HepG2 (cell line): Measurements from ENCODE around the gene C11orf42. TPM values are rescaled to one million over a fixed set of nuclear protein-coding genes. Genes with fewer than 3 reads are reported as not detected.

Source experiments
- ATAC-seq: fragments of 200-7000 bp; cut with Tn5 transposase; 3 replicates; pipeline ENCODE4 v1.9.1; 2020; ENCODE audit warnings: mild to moderate bottlenecking, moderate library complexity
- Bru-seq: library from RNA; stranded (reverse); fragments of 400-500 nt; gene quantifications from one replicate; lab custom pipeline; 2021; lab: Mats Ljungman, UMichigan
- BruChase-seq, 2 experiments: library from RNA; stranded (reverse); fragments of 400-500 nt; gene quantifications; one replicate each; lab custom pipeline; 2021; lab: Mats Ljungman, UMichigan
- BruUV-seq: library from RNA; stranded (reverse); fragments of 400-500 nt; replicated peaks from 2 replicates; lab custom pipeline; 2021; lab: Mats Ljungman, UMichigan
- CTCF ChIA-PET: fragments of 300-600 bp; formaldehyde crosslinking; extraction: SDS; loops from one replicate; lab custom pipeline; 2021; ENCODE audit warnings: low total read pairs, inconsistent platforms, low intra/inter-chr PET ratio; lab: Yijun Ruan, JAX
- POLR2A ChIA-PET: fragments of 350-600 bp; sonication (Branson Sonifier 250); formaldehyde crosslinking; loops from one replicate; lab custom pipeline; 2020; ENCODE audit warnings: antibody characterized with exemption, inconsistent platforms; lab: Yijun Ruan, JAX
- DNase-seq: peaks from one replicate; pipeline ENCODE4 v3.0.0-alpha.2; 2015; ENCODE audit warnings: low spot score
- FAIRE-seq: peaks from 3 replicates; lab custom pipeline; 2011; peaks lifted over from hg19 to GRCh38; lab: Jason Lieb, UNC
- H2AFZ ChIP-seq: one replicate; pipeline ENCODE4 v1.6.1; 2011; ENCODE audit warnings: low read length, inconsistent platforms
- H3K27ac ChIP-seq: fragments of 300-600 bp; 3 replicates; pipeline ENCODE4 v1.8.0; 2011; ENCODE audit warnings: mixed run types, mild to moderate bottlenecking, mixed read lengths, low read length, inconsistent platforms; ENCODE audit not compliant: insufficient read depth; ENCODE audit errors: extremely low read length
- H3K27me3 ChIP-seq, 2 experiments: fragments of 200-600 bp in 1 of 2; 2 replicates in 1 of 2; 3 replicates in 1 of 2; pipeline versions ENCODE4 v1.6.0 to v1.8.0; 2011; ENCODE audit warnings: low read length in 2 of 2, mild to moderate bottlenecking in 2 of 2, moderate library complexity in 2 of 2, inconsistent platforms in 1 of 2; ENCODE audit not compliant: insufficient read depth in 2 of 2, control insufficient read depth in 1 of 2
- H3K36me3 ChIP-seq, 2 experiments: fragments of 200-600 bp in 1 of 2; replicated peaks in 1 of 2; 2 replicates in 1 of 2; 3 replicates in 1 of 2; pipeline versions ENCODE4 v1.5.1 to v1.8.0; 2011; ENCODE audit warnings: low read length in 2 of 2, inconsistent platforms in 1 of 2; ENCODE audit not compliant: insufficient read depth in 2 of 2, control insufficient read depth in 1 of 2
- H3K4me1 ChIP-seq: 2 replicates; pipeline ENCODE4 v1.5.1; 2012; ENCODE audit warnings: low read length, inconsistent platforms; ENCODE audit not compliant: insufficient read depth
- H3K4me2 ChIP-seq: 2 replicates; pipeline ENCODE4 v1.6.0; 2011; ENCODE audit warnings: low read depth, low read length, inconsistent platforms
- H3K4me3 ChIP-seq, 3 experiments: fragments of 200-600 bp in 1 of 3; sonication (generic), shearing (Covaris generic) in 1 of 3; replicated peaks in 1 of 3; 2 replicates each; pipeline ENCODE4 v1.5.1; 2011 to 2016; ENCODE audit warnings: low read length in 3 of 3, inconsistent platforms in 2 of 3, low read depth in 2 of 3, mild to moderate bottlenecking in 2 of 3, control low read depth in 1 of 3, mixed read lengths in 1 of 3; ENCODE audit not compliant: insufficient read depth in 1 of 3
- H3K79me2 ChIP-seq: one replicate; pipeline ENCODE4 v1.6.1; 2011; ENCODE audit warnings: low read length, inconsistent platforms; ENCODE audit not compliant: insufficient read depth
- H3K9ac ChIP-seq: 2 replicates; pipeline ENCODE4 v1.6.0; 2011; ENCODE audit warnings: mild to moderate bottlenecking, low read depth, low read length, inconsistent platforms; ENCODE audit not compliant: insufficient read depth
- H3K9me3 ChIP-seq: 2 replicates; pipeline ENCODE4 v1.5.1; 2012; ENCODE audit warnings: mild to moderate bottlenecking, low read length
- H4K20me1 ChIP-seq: 2 replicates; pipeline ENCODE4 v1.6.0; 2011; ENCODE audit warnings: inconsistent platforms, mild to moderate bottlenecking, low read length, moderate library complexity; ENCODE audit not compliant: insufficient read depth
- CENPT ChIP-seq: sonication (generic); formaldehyde crosslinking; IDR thresholded peaks from 2 replicates; pipeline ENCODE4 v1.8.0; 2022; ENCODE audit warnings: low read depth, mild to moderate bottlenecking, moderate library complexity, missing genetic modification reagents
- NBN ChIP-seq: fragments of 450-650 bp; conservative IDR thresholded peaks from 2 replicates; pipeline ENCODE4 v1.6.1; 2017
- WGBS: methylation state at CpG from one replicate; pipeline ENCODE4 v1.1.6; 2017; ENCODE audit warnings: low lambda C conversion rate; 5-methylcytosine and 5-hydroxymethylcytosine counted together
- in situ Hi-C: cut with HindIII; loops from 2 replicates; pipeline ENCODE4 v1.10.0; 2017; ENCODE audit warnings: low pct_unique_long_range_greater_than_20kb; ENCODE audit not compliant: extremely low pct_ligation_motif_present
- intact Hi-C: fragments of 100-400 bp; cut with micrococcal nuclease; formaldehyde crosslinking; loops from one replicate; pipeline ENCODE4 v1.10.0; 2022; ENCODE audit not compliant: unreplicated experiment
- long read RNA-seq, 2 experiments: library from RNA in 1 of 2; library from polyadenylated mRNA in 1 of 2; stranded (forward) in 1 of 2; unstranded in 1 of 2; transcript quantifications; one replicate each; pipeline ENCODE4 v2.0.0, GENCODE V29; 2019 to 2022
- polyA minus RNA-seq, 3 experiments: library from RNA; depleted of rRNA, polyadenylated mRNA; stranded (reverse); fragments of >200 nt; gene quantifications; 2 replicates each; pipeline ENCODE4 v1.2.3, GENCODE V29; 2011; ENCODE audit warnings: low replicate concordance in 1 of 3
- polyA plus RNA-seq, 8 experiments: library from polyadenylated mRNA; depleted of rRNA in 3 of 8; stranded (reverse) in 7 of 8; unstranded in 1 of 8; fragments of >200 nt; fragmentation: Illumina TruSeq in 4 of 8; extraction: Trizol in 4 of 8; gene quantifications; 2 replicates each; pipeline versions ENCODE4 v1.2.1 to v1.2.3, GENCODE V29; 2011 to 2016; ENCODE audit warnings: low read depth in 4 of 8, missing spikeins in 1 of 8, mixed read lengths in 1 of 8; ENCODE audit not compliant: insufficient read depth in 1 of 8
- total RNA-seq, 5 experiments: library from RNA; depleted of rRNA; stranded (reverse); fragments of >200 nt; fragmentation: Illumina TruSeq; extraction: Trizol; gene quantifications; 2 replicates each; pipeline ENCODE4 v1.2.3, GENCODE V29; 2016; ENCODE audit warnings: low read depth in 1 of 5

The C11orf42 gene
- not detected in 2 replicates for total RNA-seq (2016; rRNA removed; fragmentation: Illumina TruSeq; extraction: Trizol)
- not detected in 2 replicates for total RNA-seq (2016; cell fraction: cytosol; rRNA removed; fragmentation: Illumina TruSeq; extraction: Trizol; ENCODE audit: low read depth)
- not detected in 2 replicates for total RNA-seq (2016; cell fraction: insoluble cytoplasmic fraction; rRNA removed; fragmentation: Illumina TruSeq; extraction: Trizol)
- not detected in 2 replicates for total RNA-seq (2016; cell fraction: membrane; rRNA removed; fragmentation: Illumina TruSeq; extraction: Trizol)
- total RNA-seq (2016; cell fraction: nucleus; rRNA removed; fragmentation: Illumina TruSeq; extraction: Trizol): not detected in 2 replicates
- not detected in 2 replicates for polyA plus RNA-seq (2011; rRNA removed)
- polyA plus RNA-seq (2011; cell fraction: cytosol; rRNA removed): not detected in 2 replicates
- polyA plus RNA-seq (2011; cell fraction: nucleus; rRNA removed): not detected in 2 replicates
- 0.12 TPM in 1 of 2 replicates, not detected in the other for polyA plus RNA-seq (2012)
- not detected in 2 replicates for polyA plus RNA-seq (2016; cell fraction: cytosol; fragmentation: Illumina TruSeq; extraction: Trizol; ENCODE audit: low read depth)
- not detected in 2 replicates for polyA plus RNA-seq (2016; cell fraction: insoluble cytoplasmic fraction; fragmentation: Illumina TruSeq; extraction: Trizol; ENCODE audit: low read depth)
- polyA plus RNA-seq (2016; cell fraction: membrane; fragmentation: Illumina TruSeq; extraction: Trizol; ENCODE audit: low read depth): not detected in 2 replicates
- polyA plus RNA-seq (2016; cell fraction: nucleus; fragmentation: Illumina TruSeq; extraction: Trizol; ENCODE audit: insufficient read depth, low read depth): not detected in 2 replicates
- not detected in 2 replicates for polyA minus RNA-seq (2011; rRNA and poly(A)+ RNA removed; ENCODE audit: low replicate concordance)
- polyA minus RNA-seq (2011; cell fraction: cytosol; rRNA and poly(A)+ RNA removed): not detected in 2 replicates
- polyA minus RNA-seq (2011; cell fraction: nucleus; rRNA and poly(A)+ RNA removed): not detected in 2 replicates
- Bru-seq, nascent RNA: not detected
- not detected for BruChase-seq, experiment 1, labeled RNA remaining after a 6-hour chase
- BruChase-seq, experiment 2, labeled RNA remaining after a 2-hour chase: not detected
- long read RNA-seq, experiment 1: 0 reads
- long read RNA-seq, experiment 2: 0 reads

- intact Hi-C loops: no loop called here
- no peak within 1 kb of the TSS for H3K4me2 ChIP-seq
- CTCF ChIA-PET: no interaction called here
- no peaks in the 10 kb centered on the region for H3K4me1 ChIP-seq
- FAIRE-seq: no peak
- H3K4me3 ChIP-seq: no peak within 1 kb of the TSS
- no peak within 1 kb of the TSS for H3K9ac ChIP-seq
- H3K36me3 ChIP-seq: 0 out of 5 replicates have a peak, but pooled peaks cover 0 to 9% of the 10 kb centered on the region in 2 experiments
- H2AFZ ChIP-seq: no peak within 1 kb of the TSS
- H3K9me3 ChIP-seq: no peaks in the 10 kb centered on the region
- no peaks in the 10 kb centered on the region for H3K79me2 ChIP-seq
- no TSS peak for BruUV-seq
- POLR2A ChIA-PET: no interaction called here
- no peak within 1 kb of the TSS for H3K27ac ChIP-seq
- H3K27me3 ChIP-seq: no peaks in the 10 kb centered on the region
- in situ Hi-C loops: no loop called here
- TF ChIP-seq CENPT (CRISPR knock-in tag) (no peak), NBN (no peak)
- H4K20me1 ChIP-seq: no peaks in the 10 kb centered on the region
- no peak for DNase-seq
- no peak for ATAC-seq
- WGBS: 95% methylated on average over 1 of the region's 1 CpG
Observed at GRCh38 chr11:6205366-6205765, at the start of gene C11orf42. Gene C11orf42, plus strand, starts transcription at chr11:6205557. Its CDS starts 59 bp downstream, at chr11:6205616.
